GM18873 (cell line): ENCODE results near the gene KRT39.
"Not testable (repeated sequence)": the region's sequence is repeated elsewhere in the genome, so short reads cannot be mapped to it uniquely, and the experiment has no call there.

Experiments
- ATAC-seq: cut with Tn5 transposase; IDR thresholded peaks from one replicate; pipeline ENCODE4 v1.9.1; 2021; ENCODE audit warnings: mild to moderate bottlenecking, moderate library complexity, moderate number of reproducible peaks; ENCODE audit not compliant: unreplicated experiment, low FRiP score

KRT39 gene

DNA sequence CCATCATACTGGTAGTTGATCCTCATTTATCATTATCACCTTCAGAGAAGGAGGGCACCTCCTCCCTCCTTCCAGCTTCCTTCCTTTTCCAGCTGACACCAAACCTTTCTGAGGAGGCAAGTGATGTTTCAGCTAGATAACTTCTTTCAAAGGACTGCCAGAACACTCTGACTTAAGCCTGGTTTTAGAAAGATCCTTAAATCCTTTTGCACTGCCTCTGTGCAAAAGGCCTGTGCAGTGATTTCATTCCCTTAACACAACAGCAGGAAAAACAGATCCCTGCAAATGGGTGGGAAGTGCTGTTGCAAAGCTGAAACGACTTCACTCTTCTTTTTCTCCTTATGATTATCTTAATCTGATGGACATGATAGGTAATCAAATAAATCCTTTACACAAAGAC, 22.2 kb downstream of the KRT39 start:
- ATAC-seq, result no peak

DNA sequence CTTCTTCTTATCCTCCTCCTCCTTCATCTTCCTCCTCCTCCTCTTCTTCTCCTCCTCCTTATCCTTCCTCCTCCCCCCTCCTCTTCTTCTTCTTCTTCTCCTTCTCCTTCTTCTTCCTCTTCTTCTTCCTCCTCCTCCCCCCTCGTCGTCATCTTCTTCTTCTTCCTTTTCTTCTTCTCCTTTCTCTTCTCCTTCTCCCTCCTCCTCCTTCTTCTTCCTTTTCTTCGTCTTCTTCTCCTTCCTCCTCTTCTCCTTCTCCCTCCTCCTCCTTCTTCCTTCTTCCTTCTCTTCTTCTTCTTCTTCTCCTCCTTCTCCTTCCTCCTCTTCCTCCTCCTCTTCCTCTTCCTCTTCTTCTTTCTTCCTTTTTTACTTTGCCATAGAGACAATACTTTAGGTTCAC, 24.2 kb downstream of the KRT39 start:
- no peak for ATAC-seq

DNA sequence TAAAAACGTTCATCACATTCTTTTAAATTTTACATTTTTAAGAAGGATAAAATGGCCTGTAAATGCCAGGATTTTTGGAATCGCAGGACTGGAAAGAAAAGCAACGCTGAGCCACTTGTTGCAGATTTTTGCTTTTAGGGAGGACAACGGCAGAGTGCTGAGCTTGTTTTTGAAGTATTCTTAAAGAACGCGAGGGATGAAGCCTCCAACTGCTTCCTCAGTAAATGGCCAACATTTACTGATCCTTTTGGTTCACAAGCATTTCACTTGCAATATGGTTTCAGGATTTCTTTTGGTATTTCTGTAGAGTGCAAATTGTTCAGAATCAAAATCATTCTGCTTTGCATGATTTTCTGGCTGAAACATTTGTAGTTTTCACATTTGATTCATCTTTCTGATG, 26.5 kb downstream of the KRT39 start:
- no peak for ATAC-seq

DNA sequence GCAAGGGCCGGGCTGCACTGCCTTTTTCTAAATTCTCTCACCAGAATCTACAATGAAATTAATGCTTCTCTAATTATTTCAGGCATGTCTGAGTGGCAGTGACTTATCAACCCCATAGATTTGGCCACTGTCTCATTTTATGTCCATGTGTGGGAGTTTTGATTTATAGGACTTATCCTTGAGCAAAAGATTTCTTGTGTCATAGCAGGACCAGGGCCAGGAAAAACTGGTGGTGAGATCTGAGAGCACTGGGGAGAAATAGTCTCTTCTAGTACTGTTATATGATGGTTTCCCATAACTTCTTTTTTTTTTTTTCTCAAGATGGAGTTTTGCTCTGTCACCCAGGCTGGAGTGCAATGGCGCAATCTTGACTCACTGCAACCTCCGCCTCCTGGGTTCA, 27.8 kb downstream of the KRT39 start:
- ATAC-seq, result no peak

DNA sequence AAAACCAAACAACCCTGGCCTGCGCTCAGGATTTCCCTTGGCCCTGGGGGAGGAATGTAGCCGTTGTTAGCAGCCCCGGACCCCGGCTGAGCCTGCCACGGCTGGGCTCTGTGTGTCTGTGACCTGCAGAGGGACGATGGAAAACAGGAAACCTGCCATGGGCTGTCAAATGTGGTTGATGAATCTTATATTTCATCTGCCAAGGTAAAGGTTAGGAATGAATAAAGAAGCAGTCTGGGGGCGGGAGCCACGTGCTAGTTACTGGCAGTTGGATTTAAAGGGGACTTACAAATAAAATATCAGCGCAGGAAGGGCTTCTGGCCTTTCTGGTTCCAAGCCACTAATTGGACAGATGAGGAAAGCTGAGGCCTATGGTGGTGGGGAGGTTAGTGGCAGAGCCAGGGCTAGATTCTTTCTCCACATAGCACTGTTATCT, 29.3 kb downstream of the KRT39 start, which contains the start of gene KRT23:
Gene KRT23, minus strand, starts transcription at position 263 of the 436 bp plus-strand sequence. CDS start 1,043 bp downstream, outside the sequence.
- ATAC-seq, result no peak

DNA sequence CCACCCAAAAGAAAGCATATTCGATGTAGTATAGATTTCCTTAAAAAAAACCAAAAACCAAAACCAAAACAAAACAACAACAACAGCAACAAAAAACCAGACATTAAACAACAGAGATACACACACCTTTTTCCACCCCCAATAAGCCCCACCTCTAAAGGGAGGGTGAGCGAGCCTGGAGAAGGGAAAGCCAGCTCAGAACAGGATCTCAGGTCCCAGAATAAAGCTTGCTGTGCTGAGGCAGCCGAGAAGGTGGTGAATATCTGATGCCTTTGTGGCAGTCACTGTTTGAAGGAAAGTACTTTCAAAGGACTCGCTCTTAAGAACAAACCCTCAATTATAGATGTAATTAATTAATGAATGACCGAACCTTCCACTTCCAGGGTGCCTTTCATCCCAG, 29.8 kb downstream of the KRT39 start:
- no peak for ATAC-seq

DNA sequence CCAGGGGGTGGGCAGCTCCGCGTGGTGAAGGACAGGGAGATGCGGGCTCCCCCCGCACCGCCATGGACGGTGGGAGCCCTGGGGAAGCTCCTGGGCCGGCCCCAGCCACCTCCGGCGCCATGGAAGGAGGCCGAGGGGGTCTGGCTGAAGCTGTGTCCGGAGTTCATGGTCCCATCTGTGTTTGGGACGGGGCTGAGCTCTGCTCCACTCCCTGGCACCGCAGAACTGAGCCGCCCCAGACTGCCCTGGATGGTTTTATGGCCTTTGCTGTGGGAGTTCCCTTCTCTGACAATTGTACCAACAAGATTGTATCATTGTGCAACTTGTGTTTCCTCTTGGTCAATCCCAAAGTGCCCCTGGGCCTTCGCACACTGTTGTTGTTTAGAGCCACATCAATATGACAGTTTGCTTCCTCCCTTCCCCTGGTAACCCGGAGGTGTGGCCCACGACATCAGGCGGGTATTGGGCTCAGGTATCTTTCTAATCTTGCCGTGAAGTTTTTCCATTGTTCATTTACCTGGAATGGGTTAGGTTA, 30.2 kb downstream of the KRT39 start:
- no peak for ATAC-seq

DNA sequence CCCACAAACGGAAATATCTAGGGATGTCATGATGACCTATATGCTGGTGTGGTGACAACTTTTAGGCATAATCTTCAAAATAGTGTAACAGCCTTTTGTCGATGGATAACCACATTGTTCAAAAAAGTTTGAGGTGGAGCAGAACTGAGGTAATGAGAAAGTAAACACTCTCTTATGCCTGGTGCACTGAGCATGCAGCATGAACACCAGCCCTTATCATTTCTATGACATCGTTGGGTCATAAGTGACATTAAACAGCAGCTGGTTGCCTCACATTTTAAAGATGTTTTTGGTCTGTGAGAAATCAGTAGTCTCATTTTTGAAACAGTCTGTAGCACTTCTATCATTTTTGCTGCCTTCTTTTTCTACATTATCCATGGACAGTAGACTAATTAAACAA, 31.1 kb downstream of the KRT39 start:
- ATAC-seq, result no peak

DNA sequence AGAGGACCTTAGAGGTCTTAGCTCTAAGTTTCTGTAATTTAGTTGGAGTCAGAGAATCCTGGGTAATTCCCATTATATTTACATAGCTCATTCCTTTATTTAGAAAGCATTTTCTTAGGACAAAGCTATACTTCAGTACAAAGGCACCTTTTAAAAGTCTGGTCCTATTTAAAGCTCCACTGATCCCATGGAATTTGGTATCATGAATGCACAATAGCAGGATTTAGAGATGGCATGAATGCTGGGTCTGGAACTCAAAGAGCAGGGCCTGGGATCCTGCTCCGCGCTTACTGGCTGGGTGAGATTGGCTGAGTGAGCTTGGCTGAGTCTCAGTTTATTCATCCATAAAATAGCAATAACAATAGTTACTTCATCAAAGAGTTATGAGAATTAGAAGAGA, 34.1 kb downstream of the KRT39 start:
- no peak for ATAC-seq

DNA sequence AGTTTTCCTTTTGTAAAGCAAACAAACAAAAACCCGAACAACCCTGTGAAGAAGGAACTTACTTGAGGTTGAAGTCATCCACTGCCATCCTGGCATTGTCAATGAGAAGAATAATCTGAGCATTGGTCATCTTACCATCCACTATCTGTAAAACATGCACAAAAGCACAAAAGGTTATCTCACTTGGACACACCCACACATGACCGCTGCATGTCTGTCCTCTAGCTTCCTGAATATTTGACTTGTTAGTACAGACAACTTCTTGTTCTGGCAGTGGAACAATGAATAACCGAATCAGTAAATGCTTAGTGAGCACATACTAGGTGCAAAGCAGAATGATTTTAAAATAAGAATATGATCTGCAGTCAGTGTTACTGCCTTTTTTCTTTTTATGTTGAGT, 35.4 kb downstream of the KRT39 start:
- no peak for ATAC-seq

DNA sequence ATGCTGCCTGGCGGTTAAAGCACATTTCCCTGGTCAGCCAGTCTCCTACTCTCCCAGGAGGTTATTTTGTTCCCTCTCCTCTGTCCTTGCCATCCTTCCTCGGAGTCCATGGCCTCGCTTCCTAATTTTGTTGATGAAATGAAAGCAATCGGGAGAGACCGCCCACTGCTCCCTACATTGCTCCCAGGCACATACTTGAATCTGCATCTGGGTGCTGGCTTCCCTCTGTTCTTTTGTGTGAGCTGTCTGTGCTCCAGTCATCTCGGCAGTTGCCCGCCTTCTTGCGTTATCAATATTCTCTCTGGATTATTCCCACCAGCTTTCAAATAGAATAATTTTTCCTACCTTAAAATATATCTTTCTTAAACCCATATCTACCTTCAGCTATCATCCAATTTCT, 40.4 kb downstream of the KRT39 start:
- ATAC-seq, result no peak

DNA sequence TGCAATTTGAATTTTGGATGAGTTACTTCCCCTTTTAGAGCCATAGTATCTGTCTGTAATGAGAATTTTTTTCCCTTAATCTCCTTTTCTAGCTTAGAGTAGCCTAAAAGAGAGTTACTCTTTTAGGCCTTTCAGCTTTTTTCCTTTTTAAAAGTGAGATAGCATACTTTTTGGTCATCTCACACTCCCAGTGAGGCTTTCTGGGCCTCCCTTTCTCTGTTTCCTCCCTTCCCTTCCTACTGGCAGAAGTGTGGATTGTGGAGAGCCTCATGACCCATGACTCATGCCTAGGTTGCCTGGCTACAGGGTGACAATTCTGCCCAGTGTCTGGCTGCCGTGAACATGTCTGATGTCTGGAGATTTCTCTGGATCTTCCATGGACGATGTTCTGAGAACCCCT, 44.5 kb downstream of the KRT39 start:
- no peak for ATAC-seq

DNA sequence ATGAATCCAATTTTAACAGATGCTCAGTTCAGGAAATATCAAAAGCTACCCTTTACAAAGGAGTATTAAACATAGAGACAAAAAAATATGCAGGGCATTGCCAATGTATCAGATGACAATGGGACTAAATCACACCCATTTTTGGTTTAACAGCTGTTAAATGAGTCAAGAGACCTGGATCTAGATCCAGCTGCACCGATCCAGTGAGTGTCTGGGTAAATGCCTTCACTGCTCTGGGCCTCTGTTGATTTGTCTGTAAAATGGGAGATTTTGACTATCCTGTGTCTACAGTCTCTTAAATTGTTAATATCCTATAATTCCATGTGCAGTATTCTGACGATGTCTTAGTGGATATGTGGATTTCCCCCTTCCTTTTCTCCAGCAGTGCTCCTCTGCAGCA, 45.7 kb downstream of the KRT39 start:
- no peak for ATAC-seq

DNA sequence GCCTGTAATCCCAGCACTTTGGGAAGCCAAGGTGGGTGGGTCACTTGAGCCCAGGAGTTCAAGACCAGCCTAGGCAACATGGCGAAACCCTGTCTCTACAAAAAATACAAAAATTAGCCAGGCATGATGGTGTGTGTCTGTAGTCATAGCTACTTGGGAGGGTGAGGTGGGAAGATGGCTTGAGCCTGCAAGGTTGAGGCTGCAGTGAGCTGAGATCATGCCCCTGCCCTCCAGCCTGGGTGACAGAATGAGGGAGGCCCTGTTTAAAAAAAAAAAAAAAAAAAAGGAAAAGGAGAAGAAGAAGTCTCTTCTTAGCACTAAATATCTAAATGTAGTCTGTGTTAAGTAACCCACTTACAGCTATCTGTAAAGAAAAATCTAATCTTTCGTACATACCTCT, 49.6 kb downstream of the KRT39 start:
- ATAC-seq, result not testable (repeated sequence)

DNA sequence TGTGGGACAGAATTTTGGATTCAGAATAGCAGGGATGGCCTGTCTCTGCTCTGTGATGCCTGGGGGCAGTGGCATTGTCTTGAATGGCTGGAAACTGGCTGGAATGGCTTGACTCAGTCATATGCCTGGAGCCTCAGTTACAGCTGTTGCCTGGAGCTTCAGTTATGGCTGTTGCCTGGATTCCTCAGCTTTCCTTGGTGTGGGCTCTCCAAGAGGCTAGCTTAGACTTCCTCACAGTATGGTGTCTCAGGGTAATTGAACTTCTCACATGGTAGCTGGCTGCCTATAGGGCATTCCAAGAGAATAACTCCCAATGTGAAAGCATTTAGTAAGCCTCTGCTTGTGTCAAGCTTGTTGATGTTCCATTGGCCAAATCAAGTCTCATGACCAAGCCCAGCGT, 50.4 kb downstream of the KRT39 start:
- ATAC-seq, result no peak

DNA sequence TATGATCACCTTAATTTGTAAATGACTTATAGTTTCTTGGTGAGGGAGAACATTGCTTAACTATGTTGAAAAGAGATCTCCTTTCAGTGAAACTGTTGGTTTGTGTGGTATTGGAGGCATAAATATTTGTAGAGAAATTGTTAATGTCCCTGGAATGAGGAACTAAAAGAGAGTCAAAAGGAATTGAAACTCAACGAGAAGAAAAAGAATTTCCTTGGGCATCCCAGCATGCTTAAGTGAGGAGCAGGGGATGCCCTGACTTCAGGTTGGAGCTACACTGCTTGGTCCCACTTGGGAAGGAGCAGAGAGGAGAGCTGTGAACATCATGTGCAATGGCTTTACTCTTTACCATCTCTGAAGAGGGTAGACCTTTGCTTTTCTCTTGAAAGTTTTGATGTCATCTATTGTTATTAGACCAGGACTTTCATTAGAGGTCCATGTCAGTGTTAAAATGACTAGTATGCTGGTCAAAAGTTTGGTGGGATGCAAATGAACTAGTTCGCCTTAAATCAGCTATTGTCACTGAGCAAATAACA, 51.0 kb downstream of the KRT39 start:
- ATAC-seq, result no peak

DNA sequence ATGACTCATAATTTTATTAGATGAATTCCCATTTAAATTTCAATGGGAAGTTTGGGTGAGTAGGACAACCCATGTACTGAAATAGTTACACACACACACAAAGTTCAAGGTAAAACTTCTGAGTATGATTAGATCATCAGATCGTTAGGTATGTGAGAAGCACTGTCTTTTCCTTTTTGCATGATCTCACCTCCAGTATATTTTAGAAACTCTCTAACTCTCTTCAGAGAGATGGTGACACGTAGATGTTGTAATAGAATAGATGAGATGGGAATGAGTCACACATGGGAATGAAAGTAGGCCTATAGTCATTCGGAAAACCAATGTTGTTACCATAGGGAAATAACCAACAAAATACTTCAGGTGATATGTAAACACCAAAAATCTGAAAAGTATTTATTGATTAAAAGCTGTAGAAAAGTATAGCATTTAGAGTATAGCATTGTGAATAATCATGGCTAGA, 51.5 kb downstream of the KRT39 start:
- ATAC-seq, result no peak

DNA sequence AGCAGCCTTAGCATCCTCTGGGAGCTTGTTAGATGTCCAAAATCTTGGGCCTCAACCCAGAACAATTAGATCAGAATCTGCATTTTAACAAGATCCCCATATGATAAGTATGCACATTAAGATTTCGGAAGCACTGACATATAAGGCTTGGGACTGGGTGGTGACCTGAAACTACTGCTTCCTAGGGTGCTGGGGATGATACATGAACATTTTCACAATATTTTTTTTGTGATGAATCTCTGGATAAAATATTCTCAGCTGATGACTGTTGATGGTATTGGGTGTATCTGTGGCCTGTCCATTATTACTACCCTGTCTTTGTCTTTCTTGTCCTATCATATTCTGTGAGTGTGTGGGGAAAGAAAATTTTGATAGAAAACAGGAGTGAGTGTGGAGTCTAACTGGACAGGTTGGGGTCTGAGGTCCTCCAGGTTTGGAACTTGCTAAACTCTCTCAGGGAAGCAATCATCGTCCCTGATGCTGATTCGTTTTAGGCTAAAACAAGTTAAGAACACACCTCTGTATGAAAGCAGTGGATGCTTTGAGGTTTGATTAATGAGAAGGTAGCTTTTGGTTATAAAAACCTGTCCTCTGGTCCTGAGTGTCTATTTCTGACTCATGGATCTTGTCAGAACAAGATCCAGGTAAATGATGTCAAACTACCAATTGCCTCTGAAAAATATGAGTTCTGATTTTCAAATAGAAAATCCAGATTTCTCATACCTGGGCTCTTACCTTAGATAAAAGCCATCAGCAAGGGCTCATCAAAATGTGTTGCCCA, 52.5 kb downstream of the KRT39 start:
- no peak for ATAC-seq

DNA sequence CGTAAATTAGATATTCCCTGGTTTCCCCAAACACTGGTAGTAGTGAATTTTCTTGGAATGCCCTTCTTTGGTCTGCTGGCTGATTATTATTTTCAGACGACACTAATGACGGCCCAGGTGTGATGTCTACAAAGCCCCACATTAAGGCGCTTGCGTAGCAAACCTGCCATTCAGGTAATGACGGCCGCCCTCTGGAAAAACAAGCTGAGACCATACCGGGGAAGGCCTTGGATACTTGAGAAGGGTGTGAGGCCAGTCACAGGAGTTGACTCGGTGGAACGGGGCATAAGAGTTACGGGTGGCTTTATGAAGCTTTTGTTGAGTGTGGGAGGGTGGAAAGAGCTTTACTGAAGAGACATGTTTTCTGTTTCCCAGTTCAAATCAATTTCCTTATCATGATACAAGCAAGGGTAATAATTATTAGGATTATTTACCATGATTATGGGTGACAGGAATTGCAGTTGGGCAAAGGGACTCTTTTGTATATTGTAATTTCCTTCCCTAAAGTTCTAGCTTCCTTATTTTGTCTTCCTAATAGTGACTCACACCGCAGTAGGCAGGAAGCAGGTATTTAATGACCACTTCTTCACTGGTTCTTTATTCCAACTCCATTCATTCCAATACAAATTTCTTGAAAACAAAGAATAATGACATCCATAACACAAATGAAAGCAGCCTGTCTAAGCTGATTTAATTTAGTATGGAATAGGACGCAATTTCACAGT, 54.1 kb downstream of the KRT39 start:
- ATAC-seq, result no peak

DNA sequence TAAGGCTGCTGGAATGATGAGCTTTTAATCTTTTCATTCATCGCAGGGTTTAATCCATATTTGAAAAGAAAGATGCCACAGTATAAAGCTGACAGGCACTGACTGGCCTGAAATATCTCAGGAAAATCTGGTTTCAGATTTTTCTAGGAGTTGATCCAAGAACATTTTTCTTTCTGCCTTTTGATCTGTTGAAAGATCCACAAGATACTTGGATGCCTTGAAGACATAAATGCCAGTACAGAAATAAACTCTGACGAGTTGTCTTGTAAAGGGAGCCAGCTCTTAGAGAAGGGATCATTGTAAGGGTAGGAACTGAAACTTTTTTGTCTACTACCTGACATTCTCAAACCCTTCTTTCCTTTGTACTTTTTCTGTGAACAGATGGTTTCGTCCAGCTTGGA, 56.3 kb downstream of the KRT39 start:
- no peak for ATAC-seq

DNA sequence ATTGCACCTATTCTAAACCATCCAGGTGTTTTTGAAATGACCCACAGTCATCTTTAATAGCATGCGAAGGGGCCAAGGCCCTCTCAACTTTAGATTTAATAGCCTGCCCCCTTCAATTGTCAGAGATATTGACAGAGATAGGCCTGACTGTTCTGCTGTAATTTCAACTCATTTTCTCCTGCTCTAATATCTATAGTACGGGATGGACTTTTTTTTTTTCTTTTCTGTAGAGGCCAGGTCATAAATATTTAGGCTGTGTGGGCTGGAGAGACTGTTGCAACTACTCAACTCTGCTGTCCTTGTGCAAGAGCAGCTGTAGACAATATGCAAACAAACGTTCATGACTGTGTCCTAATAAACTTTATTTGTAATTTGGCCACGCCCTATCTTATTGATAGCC, 57.0 kb downstream of the KRT39 start:
- ATAC-seq, result no peak
